SK-N-SH treated with all-trans-retinoic acid at 6 μM for 48 hours (cell line): ENCODE results near the gene FAM174B.

Source experiments
- ATAC-seq: fragments of 200-7000 bp; cut with Tn5 transposase; 3 replicates; pipeline ENCODE4 v1.9.1; 2020; ENCODE audit warnings: mild to moderate bottlenecking, moderate library complexity
- ARNTL ChIP-seq: fragments of 450-650 bp; formaldehyde crosslinking; IDR thresholded peaks from 2 replicates; pipeline ENCODE4 v1.5.0; 2020; ENCODE audit warnings: low read depth, mild to moderate bottlenecking, moderate library complexity, borderline replicate concordance
- BACH2 ChIP-seq: fragments of 250-450 bp; sonication (Bioruptor Pico); IDR thresholded peaks from 2 replicates; pipeline ENCODE4 v1.9.0; 2021; ENCODE audit warnings: mild to moderate bottlenecking, borderline replicate concordance
- CREB5 ChIP-seq: fragments of 250-450 bp; sonication (Bioruptor Pico); IDR thresholded peaks from 2 replicates; pipeline ENCODE4 v1.5.1; 2020; ENCODE audit warnings: low read depth, mild to moderate bottlenecking, moderate library complexity
- CSDC2 ChIP-seq: fragments of 250-450 bp; sonication (Bioruptor Pico); IDR thresholded peaks from 2 replicates; pipeline ENCODE4 v1.5.0; 2020; ENCODE audit warnings: mild to moderate bottlenecking, moderate library complexity
- CSRNP3 ChIP-seq: fragments of 250-450 bp; sonication (Bioruptor Pico); IDR thresholded peaks from 2 replicates; pipeline ENCODE4 v1.5.1; 2021; ENCODE audit warnings: mild to moderate bottlenecking, moderate library complexity
- ESRRG ChIP-seq: fragments of 250-450 bp; sonication (Bioruptor Pico); IDR thresholded peaks from 2 replicates; pipeline ENCODE4 v1.6.1; 2021; ENCODE audit warnings: mild to moderate bottlenecking
- GLIS3 ChIP-seq: fragments of 250-450 bp; sonication (Bioruptor Pico); IDR thresholded peaks from 2 replicates; pipeline ENCODE4 v1.5.0; 2020; ENCODE audit warnings: mild to moderate bottlenecking, moderate library complexity
- ISL1 ChIP-seq: fragments of 250-450 bp; sonication (Bioruptor Pico); IDR thresholded peaks from 2 replicates; pipeline ENCODE4 v2.1.2; 2022; ENCODE audit warnings: mild to moderate bottlenecking, moderate library complexity
- OSR1 ChIP-seq: fragments of 250-450 bp; sonication (Bioruptor Pico); IDR thresholded peaks from 2 replicates; pipeline ENCODE4 v1.8.0; 2022; ENCODE audit warnings: moderate library complexity, mild to moderate bottlenecking, inconsistent platforms
- POU6F1 ChIP-seq: fragments of 250-450 bp; sonication (Bioruptor Pico); IDR thresholded peaks from 2 replicates; pipeline ENCODE4 v1.8.0; 2021; ENCODE audit warnings: low read depth, mild to moderate bottlenecking, moderate library complexity, borderline replicate concordance
- PPARA ChIP-seq: fragments of 250-450 bp; sonication (Bioruptor Pico); IDR thresholded peaks from 2 replicates; pipeline ENCODE4 v1.5.0; 2020; ENCODE audit warnings: mild to moderate bottlenecking, borderline replicate concordance
- SNAI2 ChIP-seq: fragments of 250-450 bp; sonication (Bioruptor Pico); IDR thresholded peaks from 2 replicates; pipeline ENCODE4 v1.5.0; 2020; ENCODE audit warnings: mild to moderate bottlenecking, moderate library complexity
- TCF4 ChIP-seq: fragments of 250-450 bp; sonication (Bioruptor Pico); IDR thresholded peaks from 2 replicates; pipeline ENCODE4 v1.8.0; 2021; ENCODE audit warnings: mild to moderate bottlenecking, moderate library complexity, borderline replicate concordance
- TOX ChIP-seq: fragments of 250-450 bp; sonication (Bioruptor Pico); IDR thresholded peaks from 2 replicates; pipeline ENCODE4 v1.8.0; 2021; ENCODE audit warnings: mild to moderate bottlenecking, moderate library complexity, borderline replicate concordance
- TSHZ2 ChIP-seq: fragments of 250-450 bp; sonication (Bioruptor Pico); IDR thresholded peaks from 2 replicates; pipeline ENCODE4 v1.5.0; 2020; ENCODE audit warnings: mild to moderate bottlenecking, moderate library complexity
- ZC3H10 ChIP-seq: fragments of 250-450 bp; sonication (Bioruptor Pico); IDR thresholded peaks from 2 replicates; pipeline ENCODE4 v1.5.1; 2021; ENCODE audit warnings: mild to moderate bottlenecking, moderate library complexity
- ZFP3 ChIP-seq: fragments of 250-450 bp; sonication (Bioruptor Pico); IDR thresholded peaks from 2 replicates; pipeline ENCODE4 v1.5.0; 2020; ENCODE audit warnings: mild to moderate bottlenecking, moderate library complexity
- ZFP30 ChIP-seq: fragments of 450-650 bp; formaldehyde crosslinking; IDR thresholded peaks from 2 replicates; pipeline ENCODE4 v1.5.0; 2022; ENCODE audit warnings: mild to moderate bottlenecking, moderate library complexity
- ZNF565 ChIP-seq: fragments of 450-650 bp; formaldehyde crosslinking; conservative IDR thresholded peaks from 2 replicates; pipeline ENCODE4 v1.5.0; 2020; ENCODE audit warnings: low read depth, mild to moderate bottlenecking, moderate library complexity
- ZNF70 ChIP-seq: fragments of 450-650 bp; formaldehyde crosslinking; IDR thresholded peaks from 2 replicates; pipeline ENCODE4 v1.5.0; 2020; ENCODE audit warnings: mild to moderate bottlenecking, moderate library complexity

FAM174B gene

GRCh38 chr15:92648190-92648875 lies 7.2 kb downstream of the FAM174B start (continued):
- TF ChIP-seq TOX (no peak), BACH2 (CRISPR knock-in tag) (no peak), ARNTL (no peak), CSDC2 (CRISPR knock-in tag) (no peak)

GRCh38 chr15:92647467-92648163 lies 8.0 kb downstream of the FAM174B start:
- no peak for ATAC-seq
- TF ChIP-seq TCF4 (CRISPR knock-in tag), result no peak
- TF ChIP-seq ZNF565 (CRISPR knock-in tag), result no peak
- no peak for TF ChIP-seq POU6F1 (CRISPR knock-in tag)
- TF ChIP-seq CSRNP3, result no peak
- TF ChIP-seq TOX, result no peak
- TF ChIP-seq ARNTL, result no peak
- TF ChIP-seq ZFP3 (CRISPR knock-in tag), result no peak
- no peak for TF ChIP-seq SNAI2 (CRISPR knock-in tag)
- no peak for TF ChIP-seq ZFP30 (CRISPR knock-in tag)
- TF ChIP-seq CREB5 (CRISPR knock-in tag), result no peak
- no peak for TF ChIP-seq OSR1 (CRISPR knock-in tag)
- no peak for TF ChIP-seq ZC3H10 (CRISPR knock-in tag)
- TF ChIP-seq GLIS3, result no peak
- no peak for TF ChIP-seq ZNF70 (CRISPR knock-in tag)
- no peak for TF ChIP-seq BACH2 (CRISPR knock-in tag)
- TF ChIP-seq, all 23 proteins: peak for 0

- ATAC-seq, result no peak
- TF ChIP-seq CSDC2 (CRISPR knock-in tag) (no peak), ESRRG (CRISPR knock-in tag) (no peak), ZFP3 (CRISPR knock-in tag) (no peak), ARNTL (no peak), OSR1 (CRISPR knock-in tag) (no peak), ZNF565 (CRISPR knock-in tag) (no peak), TCF4 (CRISPR knock-in tag) (no peak), ISL1 (CRISPR knock-in tag) (no peak), GLIS3 (no peak), CREB5 (CRISPR knock-in tag) (no peak)
- TF ChIP-seq, all 23 proteins: peak for 0
These were observed 9.4 kb downstream of the FAM174B start for GRCh38 chr15:92646216-92646615.

GRCh38 chr15:92645731-92646130 lies 9.8 kb downstream of the FAM174B start:
- TF ChIP-seq ZNF565 (CRISPR knock-in tag) (no peak), ESRRG (CRISPR knock-in tag) (no peak), CSDC2 (CRISPR knock-in tag) (no peak), POU6F1 (CRISPR knock-in tag) (no peak), PPARA (CRISPR knock-in tag) (no peak), TSHZ2 (no peak), ISL1 (CRISPR knock-in tag) (no peak), ZNF70 (CRISPR knock-in tag) (no peak)
- TF ChIP-seq, all 23 proteins: peak for 0
- ATAC-seq, result no peak
